ENCODE data around the gene PAX5. TPM values are rescaled to one million over a fixed set of nuclear protein-coding genes. Genes with fewer than 3 reads are reported as not detected.

Gene PAX5
- total and polyA plus RNA-seq, 9 donors: 0.02 to 0.28 (median 0.05) TPM; not detected in 6

- H3K27me3 ChIP-seq: no peaks in the 10 kb centered on the region
- no peak for DNase-seq
- H3K36me3 ChIP-seq: no peaks in the 10 kb centered on the region
- TF ChIP-seq EP300 (IDR thresholded peaks at IDR 0.05): no peak
- no peak for TF ChIP-seq POLR2A (IDR thresholded peaks at IDR 0.05)
- no peak for TF ChIP-seq CTCF (IDR thresholded peaks at IDR 0.05)
- no peaks in the 10 kb centered on the region for H3K9me3 ChIP-seq
- no peak overlapping the region for H3K27ac ChIP-seq
- intact Hi-C loops (cut with DNase I): no loop called here
- no peak overlapping the region for H3K4me3 ChIP-seq
- H3K4me1 ChIP-seq (ENCODE audit: insufficient read depth): no peaks in the 10 kb centered on the region
- WGBS, 3 donors: 79 to 83% (median 81%) methylated on average over 7 of the region's 7 CpGs
These were observed 12.6 kb upstream of the PAX5 start for GRCh38 chr9:37046683-37047082.

- no peak overlapping the region for H3K27ac ChIP-seq
- no peaks in the 10 kb centered on the region for H3K36me3 ChIP-seq
- H3K27me3 ChIP-seq: no peaks in the 10 kb centered on the region
- 64 to 70% (median 68%) methylated on average over 3 of the region's 3 CpGs for WGBS, 3 donors
- no peak for TF ChIP-seq POLR2A (IDR thresholded peaks at IDR 0.05)
- TF ChIP-seq EP300 (IDR thresholded peaks at IDR 0.05): no peak
- no peak for TF ChIP-seq CTCF (IDR thresholded peaks at IDR 0.05)
- H3K4me3 ChIP-seq: no peak overlapping the region
- H3K4me1 ChIP-seq (ENCODE audit: insufficient read depth): peaks cover 4% of the 10 kb centered on the region
- DNase-seq: no peak
- intact Hi-C loops (cut with DNase I): no loop called here
- no peaks in the 10 kb centered on the region for H3K9me3 ChIP-seq
These were observed 8.4 kb upstream of the PAX5 start for GRCh38 chr9:37042421-37042820.

GRCh38 chr9:37040508-37041127 lies 6.5 kb upstream of the PAX5 start:
- peaks cover 9% of the 10 kb centered on the region for H3K4me1 ChIP-seq (ENCODE audit: insufficient read depth)
- no peaks in the 10 kb centered on the region for H3K9me3 ChIP-seq
- H3K27ac ChIP-seq: no peak overlapping the region
- TF ChIP-seq EP300 (IDR thresholded peaks at IDR 0.05) (no peak), POLR2A (IDR thresholded peaks at IDR 0.05) (no peak), CTCF (IDR thresholded peaks at IDR 0.05) (no peak)
- 62 to 67% (median 66%) methylated on average over 8 of the region's 8 CpGs for WGBS, 3 donors
- H3K27me3 ChIP-seq: no peaks in the 10 kb centered on the region
- intact Hi-C loops (cut with DNase I): no loop called here
- no peak overlapping the region for H3K4me3 ChIP-seq
- DNase-seq: no peak
- H3K36me3 ChIP-seq: no peaks in the 10 kb centered on the region

- H3K4me3 ChIP-seq: no peak overlapping the region
- no peak for DNase-seq
- TF ChIP-seq POLR2A (IDR thresholded peaks at IDR 0.05): no peak
- TF ChIP-seq CTCF (IDR thresholded peaks at IDR 0.05): no peak
- TF ChIP-seq EP300 (IDR thresholded peaks at IDR 0.05): no peak
- H3K9me3 ChIP-seq: no peaks in the 10 kb centered on the region
- no peaks in the 10 kb centered on the region for H3K36me3 ChIP-seq
- intact Hi-C loops (cut with DNase I): no loop called here
- WGBS, 3 donors: 30 to 45% (median 36%) methylated on average over 14 of the region's 14 CpGs
- peaks cover 3% of the 10 kb centered on the region for H3K27me3 ChIP-seq
- H3K4me1 ChIP-seq (ENCODE audit: insufficient read depth): peaks cover 9% of the 10 kb centered on the region
- H3K27ac ChIP-seq: no peak overlapping the region
These were observed 4.9 kb upstream of the PAX5 start for GRCh38 chr9:37038943-37039464.

Measured in ovary (tissue), 9 donors.